ENCODE results near the gene RPRD2.

RPRD2 gene

DNA sequence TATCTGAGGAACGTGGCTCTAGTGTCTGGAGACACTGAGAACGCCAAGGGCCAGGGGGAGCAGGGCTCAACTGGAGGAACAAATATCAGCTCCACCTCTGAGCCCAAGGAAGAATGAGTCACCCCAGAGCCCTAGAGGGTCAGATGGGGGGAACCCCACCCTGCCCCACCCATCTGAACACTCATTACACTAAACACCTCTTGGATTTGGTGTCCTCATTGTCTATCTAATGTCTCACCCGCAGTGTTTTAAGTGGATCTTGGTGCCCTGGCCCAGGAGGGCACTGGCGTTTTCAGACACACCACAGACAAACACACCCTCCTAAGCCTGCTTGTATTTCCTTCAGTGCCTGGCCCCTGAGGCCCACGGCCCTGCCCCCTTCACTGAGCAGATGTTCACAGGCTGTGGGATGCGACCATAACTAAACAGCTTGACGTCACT is 149.4 kb downstream of the RPRD2 start:
- DNase-seq (ENCODE audit: extremely low read depth in 1 of 2, low read depth in 1 of 2): no peak

DNA sequence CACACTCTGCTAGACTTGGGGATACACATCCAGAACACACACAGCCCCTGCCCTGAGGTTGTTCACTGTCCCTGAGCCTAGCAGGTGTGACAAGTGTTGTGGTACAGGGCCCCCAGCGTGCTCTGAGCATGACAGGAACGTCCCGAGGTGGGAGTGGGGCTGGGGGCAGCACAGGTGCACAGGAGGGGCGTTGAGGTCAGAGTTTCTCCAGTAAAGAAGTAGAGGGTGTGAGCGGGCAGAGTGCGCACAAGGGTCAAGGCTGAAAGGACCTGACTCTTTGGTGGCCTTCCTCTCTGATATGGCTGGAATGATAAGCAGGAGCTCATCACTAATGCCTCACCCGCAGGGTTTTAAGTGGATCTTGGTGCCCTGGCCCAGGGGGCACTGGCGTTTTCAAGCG is 150.3 kb downstream of the RPRD2 start:
- no peak for DNase-seq (ENCODE audit: extremely low read depth in 1 of 2, low read depth in 1 of 2)

DNA sequence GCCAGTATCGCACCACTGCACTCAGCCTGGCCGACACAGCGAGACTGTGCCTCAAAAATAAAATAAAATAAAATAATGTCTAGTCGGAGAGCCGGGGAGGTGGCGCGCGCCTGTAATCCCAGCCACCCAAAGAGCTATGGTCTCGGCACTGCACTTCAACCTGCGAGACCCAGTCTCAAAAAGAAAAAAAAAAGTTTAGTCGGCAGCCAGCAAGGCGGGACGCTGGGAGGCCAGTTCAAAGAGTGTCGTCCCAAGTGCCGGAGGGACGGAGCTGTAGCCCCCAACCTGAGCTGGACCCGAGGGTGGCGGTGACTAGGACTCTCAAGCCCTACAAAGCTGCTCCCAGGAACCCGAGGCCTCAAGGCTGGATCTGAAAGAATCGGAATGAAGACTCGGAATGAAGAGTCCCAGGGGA is 151.0 kb downstream of the RPRD2 start:
- DNase-seq (ENCODE audit: extremely low read depth in 1 of 2, low read depth in 1 of 2): no peak

DNA sequence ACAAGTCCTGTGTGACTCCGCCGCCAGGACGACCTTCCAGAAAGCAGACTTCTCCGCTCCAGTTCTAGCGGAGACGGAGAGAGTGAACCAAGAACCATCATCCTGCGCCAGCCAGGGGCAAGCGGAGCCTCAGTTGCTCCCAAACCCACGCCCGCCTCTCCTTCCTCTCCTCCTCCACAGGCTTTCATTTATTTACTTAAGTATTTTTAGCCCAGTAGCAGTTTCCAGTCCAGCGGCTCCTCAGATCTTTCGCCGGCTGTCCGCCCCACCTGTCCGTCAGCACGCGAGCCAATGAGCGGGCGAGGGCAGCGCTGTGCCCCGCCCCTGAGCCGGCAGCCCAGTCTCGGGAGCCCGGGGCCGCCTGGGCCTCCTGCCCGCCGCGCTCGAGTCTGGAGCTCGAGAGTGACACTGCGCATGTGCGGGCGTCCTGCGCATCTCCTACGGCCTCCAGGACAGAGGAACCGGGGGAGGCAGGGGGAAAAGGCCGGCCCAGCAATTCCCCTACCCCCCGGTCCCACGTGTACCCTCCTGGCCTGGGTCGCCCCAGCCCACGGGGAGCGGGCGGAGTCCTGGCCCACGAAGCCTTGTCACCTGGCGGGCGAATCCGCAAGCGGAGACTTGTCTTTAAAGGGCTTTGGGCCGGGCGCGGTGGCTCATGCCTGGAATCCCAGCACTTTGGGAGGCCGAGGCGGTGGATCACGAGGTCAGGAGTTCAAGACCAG is 151.5 kb downstream of the RPRD2 start, which contains the start of gene FALEC:
Gene FALEC, plus strand, starts transcription at position 425 of the 722 bp plus-strand sequence.
- peak; percentile 88 to 91 for DNase-seq (ENCODE audit: extremely low read depth in 1 of 2, low read depth in 1 of 2)

DNA sequence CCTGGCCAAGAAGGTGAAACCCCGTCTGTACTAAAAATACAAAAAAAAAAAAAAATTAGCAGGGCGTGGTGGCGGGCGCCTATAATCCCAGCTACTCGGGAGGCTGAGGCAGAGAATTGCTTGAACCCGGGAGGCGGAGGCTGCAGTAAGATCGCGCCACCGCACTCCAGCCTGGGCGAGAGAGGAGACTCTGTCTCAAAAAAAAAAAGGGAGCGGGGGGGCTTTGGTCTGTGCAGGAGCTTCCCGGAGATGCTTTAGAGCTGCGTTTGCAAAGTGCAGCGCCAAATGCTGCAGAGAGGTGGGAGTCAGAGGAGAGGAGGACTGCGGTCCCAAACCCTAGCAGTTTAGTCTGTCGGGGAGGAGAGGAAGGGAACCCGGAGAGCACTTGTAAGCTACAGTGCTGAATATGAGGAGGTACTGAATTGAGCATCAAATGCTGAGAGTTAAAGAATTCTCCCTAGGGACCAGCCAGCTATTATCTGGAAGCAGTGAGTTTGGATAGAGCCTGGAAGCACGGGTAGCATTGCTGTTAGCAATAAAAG is 152.2 kb downstream of the RPRD2 start:
- DNase-seq (ENCODE audit: extremely low read depth in 1 of 2, low read depth in 1 of 2): no peak

DNA sequence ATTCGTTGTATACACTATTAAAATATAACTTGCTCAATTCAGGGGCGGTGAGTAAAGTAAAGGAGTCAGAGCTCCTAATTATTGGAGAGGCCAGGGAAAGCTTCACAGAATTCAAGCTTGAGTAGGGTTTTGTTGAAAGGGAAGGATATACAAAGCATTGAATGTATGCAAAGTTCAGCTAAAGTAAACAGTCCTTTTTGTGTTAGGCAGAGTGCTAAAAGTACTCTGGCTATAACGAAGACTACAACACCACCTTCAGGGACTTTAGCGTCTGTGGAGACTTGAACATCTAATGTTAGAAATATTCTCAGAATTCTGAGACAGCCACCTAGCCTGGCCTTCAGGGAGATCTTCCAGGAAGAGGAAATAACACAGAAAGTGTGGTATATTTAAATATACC is 152.7 kb downstream of the RPRD2 start:
- DNase-seq (ENCODE audit: extremely low read depth in 1 of 2, low read depth in 1 of 2): no peak

DNA sequence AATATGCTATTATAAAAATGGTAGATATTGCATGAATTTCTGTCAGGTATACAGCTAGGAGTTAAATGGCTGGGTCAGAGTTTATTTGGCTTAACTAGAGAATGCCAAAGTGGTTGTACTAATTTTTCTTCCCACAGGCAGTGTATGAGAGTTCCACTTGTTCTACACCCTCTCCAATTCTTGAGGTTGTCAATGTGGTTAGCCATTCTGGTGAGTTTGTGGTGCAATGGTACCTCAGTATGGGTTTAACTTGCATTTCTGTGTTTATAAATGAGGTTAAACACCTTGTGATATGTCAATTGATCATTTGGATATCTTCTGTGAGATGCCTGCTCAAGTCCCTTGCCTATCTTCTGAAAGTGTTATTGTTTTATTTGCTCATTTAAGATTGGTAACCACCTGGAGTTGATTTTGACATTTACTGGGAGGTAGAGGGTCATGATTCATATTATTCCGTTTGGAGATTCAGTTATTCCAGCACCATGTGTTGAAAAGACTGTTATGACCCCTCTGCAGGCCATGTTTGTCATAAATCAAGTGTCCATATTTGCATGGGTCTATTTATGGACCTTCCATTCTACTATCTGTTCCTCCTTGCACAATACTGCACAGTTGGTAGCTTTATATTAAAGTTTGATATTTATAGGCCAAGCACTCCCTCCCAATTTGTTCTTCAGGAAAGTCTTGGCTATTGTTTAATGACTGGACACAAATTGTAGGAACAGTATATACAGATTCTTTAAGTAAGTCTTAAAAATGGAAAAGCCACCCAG is 157.4 kb downstream of the RPRD2 start:
- DNase-seq (ENCODE audit: extremely low read depth in 1 of 2, low read depth in 1 of 2): no peak

DNA sequence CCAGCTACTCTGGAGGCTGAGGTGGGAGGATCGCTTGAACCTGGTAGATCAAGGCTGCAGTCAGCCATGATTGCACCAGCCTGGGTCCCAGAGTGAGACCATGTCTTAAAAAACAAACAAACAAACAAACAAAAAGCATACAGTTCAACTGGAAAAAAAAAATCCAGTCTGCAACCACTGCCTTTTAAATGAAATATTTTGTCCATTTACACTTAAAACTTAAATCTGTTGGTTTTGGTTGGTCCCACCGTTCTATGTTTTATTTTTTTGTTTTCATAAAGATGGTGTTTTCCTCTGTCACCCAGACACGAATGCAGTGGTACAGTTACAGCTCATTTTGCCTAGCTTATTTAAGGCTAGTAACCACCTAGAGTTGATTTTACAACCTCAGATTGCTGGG is 161.4 kb downstream of the RPRD2 start:
- no peak for DNase-seq (ENCODE audit: extremely low read depth in 1 of 2, low read depth in 1 of 2)
